LNCAP (cell line): ENCODE results near the gene PTPRD.

ENCODE experiments used
- TF ChIP-seq, protein P1 (sequence below): fragments of 450-650 bp; IDR thresholded peaks from 2 replicates; pipeline ENCODE4 v1.5.1; 2017; ENCODE audit warnings: mild to moderate bottlenecking

Gene PTPRD

GRCh38 chr9:8842402-8843193 is 1770.2 kb downstream of the PTPRD start:
- TF ChIP-seq, protein P1, sequence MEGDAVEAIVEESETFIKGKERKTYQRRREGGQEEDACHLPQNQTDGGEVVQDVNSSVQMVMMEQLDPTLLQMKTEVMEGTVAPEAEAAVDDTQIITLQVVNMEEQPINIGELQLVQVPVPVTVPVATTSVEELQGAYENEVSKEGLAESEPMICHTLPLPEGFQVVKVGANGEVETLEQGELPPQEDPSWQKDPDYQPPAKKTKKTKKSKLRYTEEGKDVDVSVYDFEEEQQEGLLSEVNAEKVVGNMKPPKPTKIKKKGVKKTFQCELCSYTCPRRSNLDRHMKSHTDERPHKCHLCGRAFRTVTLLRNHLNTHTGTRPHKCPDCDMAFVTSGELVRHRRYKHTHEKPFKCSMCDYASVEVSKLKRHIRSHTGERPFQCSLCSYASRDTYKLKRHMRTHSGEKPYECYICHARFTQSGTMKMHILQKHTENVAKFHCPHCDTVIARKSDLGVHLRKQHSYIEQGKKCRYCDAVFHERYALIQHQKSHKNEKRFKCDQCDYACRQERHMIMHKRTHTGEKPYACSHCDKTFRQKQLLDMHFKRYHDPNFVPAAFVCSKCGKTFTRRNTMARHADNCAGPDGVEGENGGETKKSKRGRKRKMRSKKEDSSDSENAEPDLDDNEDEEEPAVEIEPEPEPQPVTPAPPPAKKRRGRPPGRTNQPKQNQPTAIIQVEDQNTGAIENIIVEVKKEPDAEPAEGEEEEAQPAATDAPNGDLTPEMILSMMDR, result no peak

DNA sequence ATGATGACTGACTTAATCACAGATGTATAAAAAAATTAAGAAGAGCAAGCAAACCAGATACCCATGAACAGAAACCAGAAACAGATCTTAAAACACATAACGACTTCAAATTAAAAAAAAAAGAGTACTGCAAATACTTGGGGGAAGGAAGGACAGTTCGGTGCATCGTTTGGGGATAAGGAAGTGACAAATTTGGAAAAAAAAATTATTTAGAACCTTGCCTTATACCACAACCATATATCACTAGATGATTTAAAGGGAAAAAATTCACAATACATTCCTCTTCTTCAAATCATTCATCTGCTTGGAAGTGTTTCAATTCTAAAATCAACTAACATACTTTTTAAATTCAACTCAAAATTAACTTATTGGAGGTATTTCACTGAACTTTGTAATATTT is 1774.7 kb downstream of the PTPRD start:
- TF ChIP-seq, protein P1, result no peak

- TF ChIP-seq, protein P1, result no peak
Observed at GRCh38 chr9:8835291-8835690, 1777.5 kb downstream of the PTPRD start.

- TF ChIP-seq, protein P1, result no peak
Observed at GRCh38 chr9:8832955-8833354, 1779.8 kb downstream of the PTPRD start.

DNA sequence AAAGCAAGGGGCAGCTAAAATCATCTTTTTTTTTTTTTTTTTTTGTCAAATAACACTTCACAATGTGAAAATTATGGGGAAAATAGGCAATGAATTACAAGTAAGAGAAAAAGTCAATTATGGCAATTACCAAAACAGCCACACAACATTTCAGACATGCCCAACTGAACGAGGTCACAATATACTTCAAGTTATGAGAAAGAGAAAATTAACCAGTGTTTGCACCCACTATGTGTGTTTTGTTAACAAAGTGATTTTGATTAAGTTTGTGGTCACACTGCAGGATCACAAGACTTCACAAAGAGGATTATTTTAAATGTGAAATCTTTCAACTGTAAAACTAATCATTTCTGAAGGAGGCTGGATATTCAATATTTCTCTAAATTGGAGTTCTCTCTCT is 1780.4 kb downstream of the PTPRD start:
- TF ChIP-seq, protein P1, result no peak

- TF ChIP-seq, protein P1, result no peak
Observed at GRCh38 chr9:8831568-8831967, 1781.2 kb downstream of the PTPRD start.

DNA sequence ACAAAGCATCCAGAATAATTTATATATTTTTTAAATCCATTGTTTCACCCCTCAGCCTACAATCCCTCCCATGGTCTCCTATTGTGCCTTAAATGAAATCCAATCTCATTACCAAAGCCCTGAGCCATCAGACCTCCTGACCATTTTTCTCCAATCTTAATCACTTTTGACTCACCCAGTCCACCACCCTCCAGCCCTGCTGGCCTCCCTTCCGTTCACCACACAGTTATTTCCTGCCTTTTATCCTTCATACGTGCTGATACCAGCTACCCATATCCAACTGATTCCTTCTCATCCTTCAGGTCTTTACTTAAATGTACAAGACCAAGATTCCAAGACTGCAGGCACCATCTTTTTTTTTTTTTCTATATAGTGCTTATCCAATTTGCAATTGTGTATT is 1786.5 kb downstream of the PTPRD start:
- TF ChIP-seq, protein P1, result no peak
